ENCODE results near the gene RNF150.
"Not testable (repeated sequence)": the region's sequence is repeated elsewhere in the genome, so short reads cannot be mapped to it uniquely, and the experiment has no call there.

Gene RNF150

GRCh38 chr4:141075553-141075952 is 57.7 kb downstream of the RNF150 start:
- no peak for DNase-seq (ENCODE audit: low read depth)

- no peak for DNase-seq (ENCODE audit: low read depth)
These were observed 59.0 kb downstream of the RNF150 start for GRCh38 chr4:141074098-141074878.

GRCh38 chr4:141066690-141067089 is 66.6 kb downstream of the RNF150 start:
- no peak for DNase-seq (ENCODE audit: low read depth)

DNA sequence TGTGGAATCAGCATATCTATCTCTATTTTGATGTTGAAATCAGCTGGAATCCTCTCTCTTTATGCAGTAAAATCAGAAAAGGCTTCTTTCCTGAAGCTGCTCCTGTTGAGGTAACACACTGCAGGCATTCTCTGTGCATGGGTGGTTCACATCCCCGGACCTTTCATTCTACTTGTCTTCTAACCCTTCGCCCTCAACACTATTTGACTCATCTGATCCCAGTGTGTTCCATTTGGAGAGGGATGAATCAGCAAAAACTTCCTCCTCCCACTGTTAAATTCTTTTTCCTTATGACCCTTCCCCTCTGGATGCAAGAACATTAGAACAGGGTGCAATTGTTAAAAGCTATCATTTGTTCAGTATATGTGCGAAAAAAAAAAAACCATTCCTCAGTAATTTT is 67.4 kb downstream of the RNF150 start:
- no peak for DNase-seq (ENCODE audit: low read depth)

DNA sequence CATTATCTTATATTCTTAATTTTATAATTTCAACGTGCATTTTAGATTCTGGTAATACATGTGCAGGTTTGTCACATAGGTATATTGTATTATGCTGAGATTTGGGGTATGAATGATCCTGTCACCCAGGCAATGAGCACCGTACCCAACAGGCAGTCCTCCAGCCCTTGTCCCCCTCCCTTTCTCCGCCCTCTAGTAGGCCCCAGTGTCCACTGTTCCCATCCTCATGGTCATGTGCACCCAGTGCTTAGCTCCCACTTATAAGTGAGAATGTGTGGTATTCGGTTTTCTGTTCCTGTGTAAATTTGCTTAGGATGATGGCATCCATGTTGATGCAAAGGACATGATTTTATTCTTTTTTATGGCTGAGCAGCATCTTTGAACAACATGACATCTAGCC is 70.6 kb downstream of the RNF150 start:
- DNase-seq (ENCODE audit: low read depth) = no peak

DNA sequence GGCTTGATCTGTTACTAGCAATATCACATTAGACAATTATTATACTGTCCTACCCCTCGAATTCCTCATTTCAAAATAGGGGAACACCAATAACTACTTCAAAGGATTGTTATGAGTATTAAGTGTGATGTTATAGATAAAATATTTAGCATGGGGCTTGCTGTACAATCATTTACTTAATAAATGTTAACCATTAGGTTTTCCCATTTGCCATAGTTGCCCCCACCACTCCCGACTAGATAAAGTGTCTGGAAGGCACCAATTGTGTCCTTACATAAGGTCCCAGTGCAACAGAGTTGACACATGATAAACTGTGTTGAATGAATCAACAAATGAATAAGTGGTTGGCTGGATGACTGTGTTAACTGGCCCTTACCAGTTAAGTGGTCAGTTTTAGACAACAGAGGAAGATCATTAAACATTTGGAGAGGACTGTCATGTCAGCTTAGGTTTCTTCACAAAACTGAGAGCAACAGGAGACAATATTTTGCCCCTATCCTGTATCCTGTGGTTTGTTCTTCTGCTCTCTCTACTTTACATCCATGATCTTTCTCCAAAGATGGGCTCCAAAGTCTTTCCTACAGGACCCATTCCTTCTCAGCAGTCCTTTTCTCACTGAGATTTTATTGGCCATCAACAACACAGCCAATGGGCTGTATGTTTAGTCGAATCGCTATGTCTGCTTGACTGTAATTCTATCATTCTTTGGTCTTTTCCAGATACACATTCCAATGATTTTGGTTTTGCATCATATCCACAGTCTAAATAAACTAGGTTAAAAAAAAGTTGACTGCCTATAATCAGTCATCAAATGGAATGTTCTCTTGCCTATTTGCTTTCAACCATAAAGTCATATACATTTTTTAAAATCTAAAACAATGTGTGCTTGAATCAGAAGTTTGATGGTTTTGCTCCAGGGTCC is 74.4 kb downstream of the RNF150 start:
- no peak for DNase-seq (ENCODE audit: low read depth)

DNA sequence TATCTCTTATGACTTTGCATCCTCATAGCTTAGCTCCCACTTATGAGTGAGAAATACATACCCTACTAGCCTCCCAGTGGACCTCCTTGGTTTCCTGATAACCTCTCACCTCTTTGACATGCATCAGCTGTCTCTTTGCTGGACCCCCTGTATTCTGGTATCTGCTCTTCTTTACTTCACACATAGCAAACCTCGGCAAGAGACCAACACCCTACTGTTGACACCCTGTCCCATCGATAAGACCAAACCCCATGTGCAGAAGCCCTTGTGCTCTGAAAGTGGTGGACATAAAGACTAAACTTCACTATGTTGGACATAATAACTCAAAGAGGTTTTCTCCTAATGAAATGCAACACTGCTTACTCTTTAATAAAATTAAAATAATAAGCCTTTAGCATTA is 75.7 kb downstream of the RNF150 start:
- DNase-seq (ENCODE audit: low read depth) = no peak

- DNase-seq (ENCODE audit: low read depth) = no peak
These were observed 76.8 kb downstream of the RNF150 start for GRCh38 chr4:141056473-141056872.

GRCh38 chr4:141054446-141054845 is 78.8 kb downstream of the RNF150 start:
- DNase-seq (ENCODE audit: low read depth) = no peak

- DNase-seq (ENCODE audit: low read depth) = not testable (repeated sequence)
These were observed 82.3 kb downstream of the RNF150 start for GRCh38 chr4:141050999-141051398.

GRCh38 chr4:141047228-141047884 is 85.9 kb downstream of the RNF150 start:
- DNase-seq (ENCODE audit: low read depth) = no peak

DNA sequence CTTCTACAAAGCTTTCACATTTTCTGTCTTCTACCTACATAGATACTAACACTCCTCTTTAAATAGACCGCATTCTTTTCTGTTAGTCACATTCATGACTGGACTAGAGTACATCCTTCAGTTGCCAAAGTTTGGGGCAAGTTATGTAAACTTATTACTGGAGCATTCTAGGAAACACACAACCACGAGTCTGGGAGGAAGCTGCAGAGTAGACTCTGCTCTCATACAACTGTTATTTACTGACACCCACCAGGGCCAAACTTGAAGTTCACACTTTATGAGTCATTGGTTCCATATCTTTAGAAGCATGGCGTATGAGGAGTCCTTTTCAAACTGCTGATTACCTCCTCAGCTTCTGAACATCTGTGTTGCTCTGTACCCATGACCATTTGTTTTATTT is 87.0 kb downstream of the RNF150 start:
- DNase-seq (ENCODE audit: low read depth) = no peak

- no peak for DNase-seq (ENCODE audit: low read depth)
These were observed 87.4 kb downstream of the RNF150 start for GRCh38 chr4:141045848-141046247.

DNA sequence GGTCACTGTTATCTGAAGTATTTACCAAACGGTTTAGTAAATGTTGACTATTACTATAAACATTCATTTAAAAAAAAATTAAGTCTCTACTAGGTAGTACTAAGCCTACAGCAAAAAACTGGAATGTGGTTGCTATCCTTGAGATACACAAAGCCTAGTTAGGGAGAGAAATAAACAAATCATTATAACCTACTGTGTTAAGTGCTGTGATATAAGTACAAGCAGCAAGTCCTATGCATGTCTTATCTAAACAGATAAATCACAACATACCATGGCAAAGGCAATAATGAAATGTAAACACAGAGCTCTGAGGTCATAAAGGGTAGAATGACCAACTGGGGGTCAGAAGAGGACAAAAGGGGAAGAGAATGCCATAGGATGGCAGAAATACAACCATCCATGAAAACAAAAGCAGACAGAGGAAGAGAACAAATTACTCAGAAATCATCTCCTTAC is 92.2 kb downstream of the RNF150 start:
- no peak for DNase-seq (ENCODE audit: low read depth)

DNA sequence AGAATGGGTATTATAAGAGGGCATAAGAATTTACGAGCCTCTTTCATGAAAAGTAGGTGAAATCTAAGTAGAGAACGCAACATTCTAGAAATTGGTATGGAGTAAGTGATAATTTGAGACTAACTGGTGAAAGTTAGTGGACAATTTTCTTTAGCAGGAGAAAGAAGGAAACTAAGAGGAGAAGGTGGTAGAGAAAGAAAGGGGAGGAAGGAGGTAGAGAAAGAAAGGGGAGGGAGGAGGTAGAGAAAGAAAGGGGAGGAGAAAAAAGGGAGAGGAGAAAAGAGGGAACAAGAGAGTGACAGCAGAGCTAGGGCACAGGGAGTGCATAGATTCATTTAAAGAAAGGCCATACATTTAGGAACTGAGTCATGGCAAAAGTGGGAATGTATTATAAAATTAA is 94.1 kb downstream of the RNF150 start:
- DNase-seq (ENCODE audit: low read depth) = no peak

DNA sequence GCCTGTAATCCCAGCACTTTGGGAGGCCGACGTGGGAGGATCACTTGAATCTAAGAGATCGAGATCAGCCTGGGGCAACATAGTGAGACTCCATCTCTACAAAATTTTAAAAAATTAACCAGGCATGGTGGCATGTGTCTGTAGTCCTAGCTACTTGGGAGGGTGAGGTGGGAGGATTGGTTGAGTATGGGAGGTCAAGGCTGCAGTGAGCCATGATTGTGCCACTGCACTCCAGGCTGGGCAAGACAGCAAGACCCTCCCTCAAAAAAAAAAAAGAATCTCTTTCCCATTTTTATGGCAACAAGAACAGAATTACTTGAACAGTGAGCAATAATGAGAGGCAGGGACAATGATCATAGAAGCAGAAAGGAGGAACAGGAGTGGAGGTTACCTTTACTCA is 94.8 kb downstream of the RNF150 start:
- DNase-seq (ENCODE audit: low read depth) = no peak

DNA sequence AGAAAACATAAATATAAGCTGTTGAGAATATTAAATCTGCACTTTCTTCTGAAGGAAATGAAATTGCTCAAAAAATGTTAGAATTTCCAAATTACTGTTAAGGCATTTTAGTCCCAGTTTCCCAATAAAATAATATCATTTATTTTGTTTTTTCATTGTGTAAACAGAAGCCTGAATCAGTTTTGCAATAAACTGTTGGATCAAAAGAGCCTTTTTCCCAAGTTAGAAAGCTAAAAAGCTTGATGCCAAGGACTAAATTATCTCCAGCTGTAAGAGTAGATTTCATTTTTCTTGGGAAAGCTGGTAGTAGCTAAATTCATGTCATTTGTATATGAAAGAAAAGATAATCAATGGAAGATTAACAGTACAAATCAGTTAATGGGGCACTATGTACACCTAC is 95.8 kb downstream of the RNF150 start:
- DNase-seq (ENCODE audit: low read depth) = no peak

DNA sequence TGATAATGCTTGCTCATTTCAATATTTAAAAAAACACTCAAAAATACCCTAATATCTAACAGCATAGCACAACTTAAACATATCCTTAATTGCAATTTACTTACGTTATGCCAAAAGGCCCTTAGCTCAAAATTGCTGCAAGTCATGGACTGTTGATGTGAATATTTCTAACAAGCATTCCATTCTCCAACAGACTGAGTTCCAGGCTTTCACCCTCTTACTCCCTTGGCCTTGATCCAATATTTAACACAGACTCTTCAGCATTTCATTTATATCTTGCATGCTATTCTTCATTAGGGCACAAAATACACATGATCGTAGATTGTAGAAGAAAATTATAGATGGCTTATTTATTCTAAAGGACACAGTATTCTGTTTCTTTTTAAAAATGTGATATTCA is 96.5 kb downstream of the RNF150 start:
- no peak for DNase-seq (ENCODE audit: low read depth)

GRCh38 chr4:141035920-141036319 is 97.3 kb downstream of the RNF150 start:
- DNase-seq (ENCODE audit: low read depth) = no peak

- DNase-seq (ENCODE audit: low read depth) = no peak
These were observed 105.2 kb downstream of the RNF150 start for GRCh38 chr4:141028024-141028529.

- no peak for DNase-seq (ENCODE audit: low read depth)
These were observed 105.8 kb downstream of the RNF150 start for GRCh38 chr4:141027421-141027820.

GRCh38 chr4:141026900-141027299 is 106.4 kb downstream of the RNF150 start:
- no peak for DNase-seq (ENCODE audit: low read depth)
